ENCODE results near the gene ZNF234. TPM values are rescaled to one million over a fixed set of nuclear protein-coding genes. Genes with fewer than 3 reads are reported as not detected.

The ZNF234 gene
- total and polyA plus RNA-seq, 2 of the 8 experiments (the other 6 are each of a cell fraction or from before 2014, with no cell fraction given), result 1.9 to 12.3 TPM

DNA sequence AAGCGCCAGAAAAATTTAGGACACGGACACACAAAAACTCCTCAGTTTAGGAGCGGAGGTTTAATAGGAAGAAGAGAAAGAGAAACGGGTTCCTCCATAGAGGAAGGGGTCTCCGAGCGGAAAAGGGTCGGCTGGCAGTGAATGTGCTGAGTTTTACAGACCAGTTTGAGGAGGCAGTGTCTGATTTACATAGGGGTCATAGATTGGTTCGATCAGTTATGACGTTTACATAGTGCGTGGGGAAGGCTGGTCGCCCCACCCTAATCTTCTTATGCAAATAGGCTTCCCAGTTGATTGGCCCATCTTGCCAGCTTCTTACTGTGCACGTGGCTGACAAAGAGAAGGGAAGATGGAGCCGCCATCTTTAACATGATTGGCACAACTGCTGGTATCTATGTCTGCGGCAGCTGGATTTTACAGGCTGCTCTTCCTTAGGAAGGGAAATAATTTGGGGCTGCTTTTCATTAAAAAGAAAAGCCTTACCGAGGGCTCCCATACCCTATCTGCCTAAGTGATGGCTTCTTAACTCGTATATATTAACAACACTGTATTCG, 29.4 kb upstream of the ZNF234 start:
- no peaks in the 10 kb centered on the region for H3K27me3 ChIP-seq (replicated peaks in 1 of 4; ENCODE audit: control insufficient read depth in 3 of 4, extremely low read depth in 1 of 4, insufficient read depth in 3 of 4, low read length in 3 of 4)
- no peaks in the 10 kb centered on the region for H3K4me1 ChIP-seq (replicated peaks in 1 of 4; ENCODE audit: control insufficient read depth in 3 of 4, insufficient read depth in 4 of 4, low read length in 3 of 4)
- H3K9me3 ChIP-seq (ENCODE audit: insufficient read depth in 2 of 2, low read depth in 1 of 2, low read length in 1 of 2), result peaks cover 22 to 25% of the 10 kb centered on the region in 2 experiments
- no peak overlapping the region for H2AK5ac ChIP-seq (ENCODE audit: low read depth, low read length)
- peak overlapping the region; percentile 80 to 100 (median 95) for H3K4me3 ChIP-seq (ENCODE audit: extremely low read depth in 1 of 4, insufficient read depth in 2 of 4, low read depth in 3 of 4, low read length in 4 of 4)
- no peak overlapping the region for H3K56ac ChIP-seq (replicated peaks; ENCODE audit: insufficient read length, low read depth, low read length)
- H3K18ac ChIP-seq (ENCODE audit: extremely low read depth, low read length), result no peak overlapping the region; the same call in 1 of the 2 replicates
- no peak overlapping the region for H4K8ac ChIP-seq (ENCODE audit: extremely low read depth, insufficient read depth, low read length)
- H3K23me2 ChIP-seq (ENCODE audit: low read depth, low read length), result peaks cover 4% of the 10 kb centered on the region; the same call in 1 of the 2 replicates
- H2BK120ac ChIP-seq (replicated peaks; ENCODE audit: low read depth, low read length), result no peak overlapping the region
- H3K14ac ChIP-seq (ENCODE audit: insufficient read length), result no peak overlapping the region
- no peak overlapping the region for H3K4ac ChIP-seq (replicated peaks; ENCODE audit: insufficient read length, low read depth, low read length)
- H2BK20ac ChIP-seq (ENCODE audit: low read length), result no peak overlapping the region
- H4K91ac ChIP-seq (replicated peaks; ENCODE audit: insufficient read length, low read length), result no peak overlapping the region
- H3K9ac ChIP-seq (replicated peaks in 1 of 4; ENCODE audit: extremely low read depth in 1 of 4, low read depth in 3 of 4, low read length in 3 of 4), result peak overlapping the region; percentile 62 to 93 (median 75)
- CTCF ChIA-PET (ENCODE audit: partially characterized antibody), result interaction anchor here (0.6 to 1.2 kb wide), 3 partner anchors 14 to 1013 kb away, joined by 3 to 5 read pairs (median 3); no protein-coding TSS in a partner anchor
- peaks cover 0 to 14% of the 10 kb centered on the region in 2 experiments; a peak in 2 of 4 replicates for H3K79me2 ChIP-seq (ENCODE audit: control insufficient read depth in 1 of 2, insufficient read depth in 2 of 2, low read length in 2 of 2)
- peak overlapping the region; percentile 77 for H3K27ac ChIP-seq (ENCODE audit: low read depth, low read length)
- H2BK12ac ChIP-seq (ENCODE audit: low read depth, low read length), result no peak overlapping the region; the same call in 1 of the 2 replicates
- peak; percentile 52 to 88 for DNase-seq (ENCODE audit: low read depth in 1 of 2, low spot score in 2 of 2)
- H4K20me1 ChIP-seq (replicated peaks in 1 of 2; ENCODE audit: control insufficient read depth in 1 of 2, insufficient read depth in 2 of 2, low read length in 2 of 2), result no peaks in the 10 kb centered on the region
- POLR2A ChIA-PET (ENCODE audit: partially characterized antibody), result interaction anchor here (0.6 to 3.8 kb wide), 17 partner anchors 9 to 388 kb away, joined by 3 to 27 read pairs (median 5); partner anchors contain the start of genes ZNF180, ZNF223, ZNF224 and ZNF226
- FAIRE-seq, result peak; percentile 89
- no peaks in the 10 kb centered on the region; the same call in 1 of the 2 replicates for H3K79me1 ChIP-seq (ENCODE audit: low read depth, low read length)
- H2AFZ ChIP-seq (ENCODE audit: low read length), result no peak overlapping the region
- peaks cover 0 to 26% (median 11%) of the 10 kb centered on the region in 4 experiments; a peak in 6 of 8 replicates for H3K36me3 ChIP-seq (ENCODE audit: control insufficient read depth in 2 of 4, insufficient read depth in 4 of 4, low read length in 3 of 4)
- no peak overlapping the region for H2BK5ac ChIP-seq (ENCODE audit: low read depth, low read length)
- WGBS, 2 experiments (ENCODE audit: extremely low coverage in 1 of 2, insufficient coverage in 1 of 2, insufficient read length in 1 of 2, insufficient replicate concordance in 2 of 2, low coverage in 1 of 2, low lambda C conversion rate in 2 of 2, missing lambda C conversion rate in 1 of 2), result 33% methylated on average over 17 of the region's 17 CpGs; no CpG with 5 or more reads in 1 of the 2 experiments
- no peak overlapping the region for H2BK15ac ChIP-seq (ENCODE audit: low read length)
- H4K5ac ChIP-seq (ENCODE audit: insufficient read length, low read depth, low read length), result peak overlapping the region; percentile 39
- H3K23ac ChIP-seq (ENCODE audit: insufficient read length), result no peak overlapping the region
- peak overlapping the region; percentile 64 to 69 for H3K4me2 ChIP-seq (ENCODE audit: insufficient read depth in 1 of 2, low read depth in 2 of 2, low read length in 2 of 2)
- TF ChIP-seq POU5F1 (IDR thresholded peaks at IDR 0.05; ENCODE audit: low read depth, low read length) (no peak), CTCF (IDR thresholded peaks at IDR 0.05; ENCODE audit: control extremely low read depth in 1 of 3, insufficient read depth in 1 of 3, low read depth in 1 of 3, low read length in 3 of 3) (no peak), SP2 (IDR thresholded peaks at IDR 0.05; ENCODE audit: low read length) (no peak), SAP30 (IDR thresholded peaks at IDR 0.05; ENCODE audit: insufficient read depth, insufficient replicate concordance, low read length) (no peak), SRF (IDR thresholded peaks at IDR 0.05; ENCODE audit: low read depth, low read length) (no peak), TBP (IDR thresholded peaks at IDR 0.05; ENCODE audit: low read depth, low read length) (peak; percentile 52; the same call in 1 of the 2 replicates), MAX (IDR thresholded peaks at IDR 0.05) (peak; percentile 84), EZH2 (IDR thresholded peaks at IDR 0.05; ENCODE audit: low read depth, low read length, severe bottlenecking) (no peak), CHD2 (IDR thresholded peaks at IDR 0.05; ENCODE audit: low read length) (no peak), JUN (IDR thresholded peaks at IDR 0.05; ENCODE audit: low read depth, low read length) (no peak)
